Erythroblast (primary cell): ENCODE measurements around the gene ZNF646.

Experiments used
- GATA1 ChIP-seq: IDR thresholded peaks from 2 replicates; pipeline ENCODE4 v1.6.1; 2011; ENCODE audit warnings: low read depth, mild to moderate bottlenecking, control low read depth, low read length, moderate library complexity
- POLR2A ChIP-seq: IDR thresholded peaks from 2 replicates; pipeline ENCODE4 v1.6.1; 2011; ENCODE audit warnings: mild to moderate bottlenecking, low read length

- peak; percentile 63 for TF ChIP-seq POLR2A
- no peak for TF ChIP-seq GATA1
Measured at GRCh38 chr16:31032736-31033708, 41.2 kb upstream of the ZNF646 start, which contains the start of gene STX4.
